Measurements from ENCODE around the gene SYT1.

DNA sequence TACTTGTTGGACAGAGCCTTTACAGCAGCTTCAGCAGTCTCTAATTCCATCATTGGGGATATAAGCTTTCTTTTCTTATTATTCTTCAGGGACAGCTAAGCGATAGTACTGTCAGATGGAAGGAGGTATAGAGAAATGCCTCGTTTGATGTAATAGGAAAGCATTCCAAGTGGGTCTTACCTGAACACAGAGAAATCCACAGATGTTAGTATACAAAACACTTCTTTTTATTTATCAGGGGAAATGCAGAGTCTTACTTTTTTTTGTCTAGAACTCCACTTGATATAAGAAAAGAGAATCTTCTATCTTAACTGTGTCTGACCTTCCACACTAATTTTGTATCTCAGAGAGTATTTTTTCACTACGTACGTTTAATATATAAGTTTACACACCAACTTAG, 1.9 kb downstream of the SYT1 start:
- TF ChIP-seq, protein P1, sequence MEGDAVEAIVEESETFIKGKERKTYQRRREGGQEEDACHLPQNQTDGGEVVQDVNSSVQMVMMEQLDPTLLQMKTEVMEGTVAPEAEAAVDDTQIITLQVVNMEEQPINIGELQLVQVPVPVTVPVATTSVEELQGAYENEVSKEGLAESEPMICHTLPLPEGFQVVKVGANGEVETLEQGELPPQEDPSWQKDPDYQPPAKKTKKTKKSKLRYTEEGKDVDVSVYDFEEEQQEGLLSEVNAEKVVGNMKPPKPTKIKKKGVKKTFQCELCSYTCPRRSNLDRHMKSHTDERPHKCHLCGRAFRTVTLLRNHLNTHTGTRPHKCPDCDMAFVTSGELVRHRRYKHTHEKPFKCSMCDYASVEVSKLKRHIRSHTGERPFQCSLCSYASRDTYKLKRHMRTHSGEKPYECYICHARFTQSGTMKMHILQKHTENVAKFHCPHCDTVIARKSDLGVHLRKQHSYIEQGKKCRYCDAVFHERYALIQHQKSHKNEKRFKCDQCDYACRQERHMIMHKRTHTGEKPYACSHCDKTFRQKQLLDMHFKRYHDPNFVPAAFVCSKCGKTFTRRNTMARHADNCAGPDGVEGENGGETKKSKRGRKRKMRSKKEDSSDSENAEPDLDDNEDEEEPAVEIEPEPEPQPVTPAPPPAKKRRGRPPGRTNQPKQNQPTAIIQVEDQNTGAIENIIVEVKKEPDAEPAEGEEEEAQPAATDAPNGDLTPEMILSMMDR (IDR thresholded peaks at IDR 0.05; ENCODE audit: insufficient read depth, low read depth, low read length) = no peak
- no peak for TF ChIP-seq EZH2 (IDR thresholded peaks at IDR 0.05; ENCODE audit: insufficient read depth, low read length)

Data from astrocyte (in vitro differentiated cells and primary cell).